Lower leg skin (tissue), 3 donors: ENCODE data around the gene ELF4.

Experiments used
- CTCF ChIP-seq, 3 donors: fragments of 450-650 bp; IDR thresholded peaks; one replicate each; pipeline ENCODE4 v1.5.1; 2016; ENCODE audit warnings: antibody characterized with exemption in 3 of 3, mild to moderate bottlenecking in 3 of 3, moderate library complexity in 2 of 3
- POLR2A ChIP-seq, 2 donors: fragments of 450-650 bp; IDR thresholded peaks; one replicate each; pipeline ENCODE4 v1.6.1; 2016 to 2017; ENCODE audit warnings: antibody characterized with exemption in 2 of 2, mild to moderate bottlenecking in 1 of 2, moderate library complexity in 1 of 2

DNA sequence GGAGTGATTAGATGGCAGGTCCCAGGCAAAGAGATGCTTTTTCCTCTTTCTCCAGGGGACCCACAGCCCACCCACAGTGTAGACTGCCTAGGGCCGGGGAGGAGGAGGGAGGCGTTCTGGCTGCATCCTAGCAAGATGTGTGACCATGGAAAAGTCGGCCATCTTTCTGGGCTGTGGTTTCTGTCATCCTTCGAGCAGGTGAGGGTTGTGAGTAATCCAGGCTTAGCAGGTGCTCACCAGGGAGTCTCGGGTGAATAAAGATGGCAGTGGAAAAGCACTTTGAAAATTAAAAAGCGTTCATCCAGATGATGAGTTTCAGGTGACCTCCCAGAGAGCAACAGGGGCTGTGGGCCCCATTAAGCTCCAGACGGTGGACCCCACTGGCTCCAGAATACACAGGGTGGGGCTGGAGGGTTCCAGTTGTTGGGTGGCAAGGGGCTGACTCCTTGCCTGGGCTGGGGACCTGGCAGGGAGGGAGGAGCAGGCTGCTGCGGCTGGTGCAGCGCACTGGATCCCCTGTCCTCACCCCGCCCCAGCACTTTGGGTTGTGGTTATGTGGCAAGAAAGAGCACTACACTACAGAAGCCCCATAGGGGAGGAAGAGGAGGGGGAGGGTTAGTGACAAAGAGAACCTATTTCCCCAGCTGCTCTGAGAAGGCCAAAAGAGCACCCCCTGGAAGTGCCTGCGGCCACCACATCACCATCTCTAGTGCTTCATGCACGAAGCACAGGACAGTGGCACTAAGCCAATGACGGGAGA lies 23.7 kb downstream of the ELF4 start:
- no peak for TF ChIP-seq CTCF (IDR thresholded peaks at IDR 0.05)
- no peak for TF ChIP-seq POLR2A (IDR thresholded peaks at IDR 0.05)
